Lower leg skin (tissue), 3 donors: Measurements from ENCODE around the gene CBY2.

Experiments
- POLR2A ChIP-seq, 2 donors: fragments of 450-650 bp; IDR thresholded peaks; one replicate each; pipeline ENCODE4 v1.6.1; 2016 to 2017; ENCODE audit warnings: antibody characterized with exemption in 2 of 2, mild to moderate bottlenecking in 1 of 2, moderate library complexity in 1 of 2
- TF ChIP-seq, protein P1 (sequence below), 3 donors: fragments of 450-650 bp; IDR thresholded peaks; one replicate each; pipeline ENCODE4 v1.5.1; 2016; ENCODE audit warnings: antibody characterized with exemption in 3 of 3, mild to moderate bottlenecking in 3 of 3, moderate library complexity in 2 of 3

GRCh38 chr13:45718063-45718462 lies 15.9 kb downstream of the CBY2 start:
- TF ChIP-seq, protein P1, sequence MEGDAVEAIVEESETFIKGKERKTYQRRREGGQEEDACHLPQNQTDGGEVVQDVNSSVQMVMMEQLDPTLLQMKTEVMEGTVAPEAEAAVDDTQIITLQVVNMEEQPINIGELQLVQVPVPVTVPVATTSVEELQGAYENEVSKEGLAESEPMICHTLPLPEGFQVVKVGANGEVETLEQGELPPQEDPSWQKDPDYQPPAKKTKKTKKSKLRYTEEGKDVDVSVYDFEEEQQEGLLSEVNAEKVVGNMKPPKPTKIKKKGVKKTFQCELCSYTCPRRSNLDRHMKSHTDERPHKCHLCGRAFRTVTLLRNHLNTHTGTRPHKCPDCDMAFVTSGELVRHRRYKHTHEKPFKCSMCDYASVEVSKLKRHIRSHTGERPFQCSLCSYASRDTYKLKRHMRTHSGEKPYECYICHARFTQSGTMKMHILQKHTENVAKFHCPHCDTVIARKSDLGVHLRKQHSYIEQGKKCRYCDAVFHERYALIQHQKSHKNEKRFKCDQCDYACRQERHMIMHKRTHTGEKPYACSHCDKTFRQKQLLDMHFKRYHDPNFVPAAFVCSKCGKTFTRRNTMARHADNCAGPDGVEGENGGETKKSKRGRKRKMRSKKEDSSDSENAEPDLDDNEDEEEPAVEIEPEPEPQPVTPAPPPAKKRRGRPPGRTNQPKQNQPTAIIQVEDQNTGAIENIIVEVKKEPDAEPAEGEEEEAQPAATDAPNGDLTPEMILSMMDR (IDR thresholded peaks at IDR 0.05): no peak
- no peak for TF ChIP-seq POLR2A (IDR thresholded peaks at IDR 0.05)
